GM12873 (cell line): ENCODE data around the gene C11orf16.

Source experiments
- TF ChIP-seq, protein P1 (sequence below): IDR thresholded peaks from 2 replicates; pipeline ENCODE4 v1.5.1; 2012; ENCODE audit warnings: low read depth, mild to moderate bottlenecking, moderate library complexity, low read length, control low read depth; ENCODE audit not compliant: insufficient read depth; ENCODE audit errors: missing control alignments

Gene C11orf16

GRCh38 chr11:8907116-8907515 lies 25.6 kb downstream of the C11orf16 start:
- TF ChIP-seq, protein P1, sequence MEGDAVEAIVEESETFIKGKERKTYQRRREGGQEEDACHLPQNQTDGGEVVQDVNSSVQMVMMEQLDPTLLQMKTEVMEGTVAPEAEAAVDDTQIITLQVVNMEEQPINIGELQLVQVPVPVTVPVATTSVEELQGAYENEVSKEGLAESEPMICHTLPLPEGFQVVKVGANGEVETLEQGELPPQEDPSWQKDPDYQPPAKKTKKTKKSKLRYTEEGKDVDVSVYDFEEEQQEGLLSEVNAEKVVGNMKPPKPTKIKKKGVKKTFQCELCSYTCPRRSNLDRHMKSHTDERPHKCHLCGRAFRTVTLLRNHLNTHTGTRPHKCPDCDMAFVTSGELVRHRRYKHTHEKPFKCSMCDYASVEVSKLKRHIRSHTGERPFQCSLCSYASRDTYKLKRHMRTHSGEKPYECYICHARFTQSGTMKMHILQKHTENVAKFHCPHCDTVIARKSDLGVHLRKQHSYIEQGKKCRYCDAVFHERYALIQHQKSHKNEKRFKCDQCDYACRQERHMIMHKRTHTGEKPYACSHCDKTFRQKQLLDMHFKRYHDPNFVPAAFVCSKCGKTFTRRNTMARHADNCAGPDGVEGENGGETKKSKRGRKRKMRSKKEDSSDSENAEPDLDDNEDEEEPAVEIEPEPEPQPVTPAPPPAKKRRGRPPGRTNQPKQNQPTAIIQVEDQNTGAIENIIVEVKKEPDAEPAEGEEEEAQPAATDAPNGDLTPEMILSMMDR, result no peak

GRCh38 chr11:8905528-8906165 lies 27.1 kb downstream of the C11orf16 start:
- TF ChIP-seq, protein P1, result no peak

- TF ChIP-seq, protein P1, result no peak
These were observed 33.5 kb downstream of the C11orf16 start for GRCh38 chr11:8899119-8899753.

DNA sequence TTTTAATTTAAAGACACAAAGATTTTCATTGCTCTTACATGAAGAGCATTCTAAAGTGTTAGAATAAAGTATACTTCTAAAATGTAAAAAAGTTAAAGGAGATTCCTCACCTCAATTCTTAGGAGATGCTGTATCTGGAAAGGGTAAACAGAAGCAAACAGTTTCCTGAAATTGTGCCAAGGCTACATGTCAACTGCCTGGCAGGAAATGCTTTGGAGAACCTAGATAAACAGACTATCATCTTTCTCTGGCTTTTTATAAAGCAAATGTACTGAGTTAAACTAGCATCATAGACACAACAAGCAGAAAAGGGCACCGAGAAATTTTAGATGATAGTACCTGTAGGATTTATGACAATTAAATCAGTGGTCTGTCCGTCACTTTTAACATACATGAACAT lies 46.4 kb downstream of the C11orf16 start:
- TF ChIP-seq, protein P1, result no peak

DNA sequence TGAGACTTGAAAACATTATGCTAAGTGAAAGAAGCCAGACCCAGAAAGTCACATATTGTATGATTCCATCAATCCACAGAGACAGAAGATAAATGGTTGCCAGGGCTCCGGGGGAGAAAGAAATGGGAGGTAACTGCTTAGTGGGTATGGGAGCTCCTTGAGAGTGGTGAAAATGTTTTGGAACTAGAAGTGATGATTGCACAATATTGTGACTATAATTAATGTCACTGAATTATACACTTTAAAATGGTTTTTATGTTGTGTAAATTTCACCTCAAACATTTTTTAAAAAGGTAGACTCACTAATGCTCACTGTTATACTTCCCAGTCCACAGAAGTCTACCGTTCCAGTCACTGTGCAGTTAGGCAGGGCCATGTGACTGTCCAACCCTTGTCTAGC lies 54.0 kb downstream of the C11orf16 start:
- TF ChIP-seq, protein P1, result no peak

DNA sequence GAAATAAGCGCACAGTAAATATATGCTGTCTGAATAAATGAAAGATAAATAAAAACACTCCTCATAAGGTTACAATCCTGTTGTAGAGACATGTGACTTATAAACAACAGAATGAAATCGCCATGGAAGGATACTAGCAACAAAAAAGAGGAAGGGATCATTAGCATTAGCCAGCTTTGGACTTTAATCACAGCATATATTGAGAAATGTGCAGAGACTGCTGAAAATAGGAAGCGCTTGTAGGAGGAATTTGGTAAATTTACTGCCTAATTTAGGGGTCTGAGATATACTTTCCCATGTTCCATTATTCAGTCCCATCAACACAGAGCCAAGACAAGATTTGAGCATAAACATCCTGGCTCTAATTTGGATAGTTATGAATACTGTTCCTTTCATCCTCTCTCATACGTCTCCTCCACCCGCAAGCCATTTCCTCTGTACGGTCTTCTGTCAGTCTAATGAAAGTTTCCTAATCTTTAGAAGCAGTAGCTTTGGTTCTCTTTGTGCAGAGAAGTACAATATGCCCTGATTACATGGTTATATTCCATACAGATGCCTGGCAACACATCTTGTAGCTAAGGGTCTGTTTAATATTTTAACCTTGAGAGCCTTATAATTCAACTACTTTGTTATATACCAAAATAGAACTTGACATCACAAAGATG lies 58.9 kb downstream of the C11orf16 start:
- TF ChIP-seq, protein P1, result no peak

DNA sequence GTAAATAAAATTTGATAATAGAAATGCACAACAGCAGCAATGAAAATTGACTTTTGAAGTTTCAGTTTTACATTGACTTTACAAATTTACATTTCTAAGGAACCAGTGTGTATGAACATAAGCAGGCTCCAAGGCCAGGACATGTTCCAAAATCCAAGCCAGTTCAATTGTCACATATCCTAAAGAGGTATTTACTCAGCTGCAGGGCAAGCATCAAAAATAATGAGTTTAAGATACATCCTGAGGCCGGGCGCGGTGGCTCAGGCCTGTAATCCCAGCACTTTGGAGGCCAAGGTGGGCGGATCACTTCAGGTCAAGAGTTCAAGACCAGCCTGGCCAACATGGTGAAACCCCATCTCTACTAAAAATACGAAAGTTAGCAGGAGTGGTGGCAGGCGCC lies 60.8 kb downstream of the C11orf16 start:
- TF ChIP-seq, protein P1, result no peak
